Left lobe of liver (tissue), 2 donors: ENCODE results near the gene HIPK2. TPM values are rescaled to one million over a fixed set of nuclear protein-coding genes. Genes with fewer than 3 reads are reported as not detected.
A peak's percentile ranks its signal among the peaks of the same experiment; 100 is the strongest.

ENCODE experiments used
- ATAC-seq: fragments of 200-7000 bp; cut with Tn5 transposase; one replicate; pipeline ENCODE4 v1.9.1; 2020; ENCODE audit warnings: mild to moderate bottlenecking, moderate library complexity
- DNase-seq: peaks from one replicate; pipeline ENCODE4 v3.0.0-alpha.2; 2020; ENCODE audit warnings: low spot score
- total RNA-seq: library from RNA; stranded (reverse); gene quantifications from one replicate; pipeline ENCODE4 v1.2.1, GENCODE V29; 2021
- donor health status: DM: no; HTN: no; CAD: no; lungs with moderate emphysema.
- donor health status: DM: no; HTN: yes; CAD: no.

Gene HIPK2
- total RNA-seq, 1 donor from 2014 or later = 63.7 TPM

GRCh38 chr7:139699640-139700504 lies 77.9 kb downstream of the HIPK2 start:
- no peak for DNase-seq

GRCh38 chr7:139698844-139699243 lies 79.0 kb downstream of the HIPK2 start:
- ATAC-seq (no peak), DNase-seq (no peak)

More at GRCh38 chr7:139699640-139700504, 77.9 kb downstream of the HIPK2 start:
- ATAC-seq = no peak

GRCh38 chr7:139698278-139698677 lies 79.5 kb downstream of the HIPK2 start:
- ATAC-seq (no peak), DNase-seq (no peak)

GRCh38 chr7:139697056-139697455 lies 80.7 kb downstream of the HIPK2 start:
- ATAC-seq = no peak
- DNase-seq = no peak

- ATAC-seq = no peak
- DNase-seq = no peak
Measured at GRCh38 chr7:139696552-139696951, 81.2 kb downstream of the HIPK2 start.

GRCh38 chr7:139695588-139695987 lies 82.2 kb downstream of the HIPK2 start:
- no peak for ATAC-seq
- no peak for DNase-seq

GRCh38 chr7:139695051-139695450 lies 82.7 kb downstream of the HIPK2 start:
- DNase-seq = no peak
- ATAC-seq = no peak

- ATAC-seq = no peak
Measured at GRCh38 chr7:139694389-139694676, 83.5 kb downstream of the HIPK2 start.

GRCh38 chr7:139693651-139694388 lies 84.0 kb downstream of the HIPK2 start:
- ATAC-seq (no peak), DNase-seq (no peak)

More at GRCh38 chr7:139694389-139694676, 83.5 kb downstream of the HIPK2 start:
- no peak for DNase-seq

- ATAC-seq (peak; percentile 12), DNase-seq (no peak)
Measured at GRCh38 chr7:139692723-139693122, 85.1 kb downstream of the HIPK2 start.

GRCh38 chr7:139691253-139691781 lies 86.5 kb downstream of the HIPK2 start:
- ATAC-seq (peak; percentile 89), DNase-seq (peak; percentile 98)

- no peak for DNase-seq
- ATAC-seq = no peak
Measured at GRCh38 chr7:139687980-139688632, 89.7 kb downstream of the HIPK2 start.

GRCh38 chr7:139687211-139687954 lies 90.4 kb downstream of the HIPK2 start:
- ATAC-seq = no peak
- no peak for DNase-seq

- DNase-seq (peak; percentile 33), ATAC-seq (no peak)
Measured at GRCh38 chr7:139683137-139683921, 94.5 kb downstream of the HIPK2 start.

GRCh38 chr7:139682136-139683013 lies 95.4 kb downstream of the HIPK2 start:
- DNase-seq = peak; percentile 41
- no peak for ATAC-seq

- ATAC-seq (no peak), DNase-seq (peak; percentile 41)
Measured at GRCh38 chr7:139681812-139682135, 96.0 kb downstream of the HIPK2 start.

GRCh38 chr7:139681463-139681755 lies 96.4 kb downstream of the HIPK2 start:
- ATAC-seq = no peak
- no peak for DNase-seq

GRCh38 chr7:139680676-139681462 lies 96.9 kb downstream of the HIPK2 start:
- no peak for DNase-seq
- ATAC-seq = peak; percentile 11
